ENCODE measurements around the gene XYLT1. TPM values are rescaled to one million over a fixed set of nuclear protein-coding genes. Genes with fewer than 3 reads are reported as not detected.

The XYLT1 gene
- total and polyA plus RNA-seq, 5 donors = 2.5 to 37.8 (median 11.7) TPM

DNA sequence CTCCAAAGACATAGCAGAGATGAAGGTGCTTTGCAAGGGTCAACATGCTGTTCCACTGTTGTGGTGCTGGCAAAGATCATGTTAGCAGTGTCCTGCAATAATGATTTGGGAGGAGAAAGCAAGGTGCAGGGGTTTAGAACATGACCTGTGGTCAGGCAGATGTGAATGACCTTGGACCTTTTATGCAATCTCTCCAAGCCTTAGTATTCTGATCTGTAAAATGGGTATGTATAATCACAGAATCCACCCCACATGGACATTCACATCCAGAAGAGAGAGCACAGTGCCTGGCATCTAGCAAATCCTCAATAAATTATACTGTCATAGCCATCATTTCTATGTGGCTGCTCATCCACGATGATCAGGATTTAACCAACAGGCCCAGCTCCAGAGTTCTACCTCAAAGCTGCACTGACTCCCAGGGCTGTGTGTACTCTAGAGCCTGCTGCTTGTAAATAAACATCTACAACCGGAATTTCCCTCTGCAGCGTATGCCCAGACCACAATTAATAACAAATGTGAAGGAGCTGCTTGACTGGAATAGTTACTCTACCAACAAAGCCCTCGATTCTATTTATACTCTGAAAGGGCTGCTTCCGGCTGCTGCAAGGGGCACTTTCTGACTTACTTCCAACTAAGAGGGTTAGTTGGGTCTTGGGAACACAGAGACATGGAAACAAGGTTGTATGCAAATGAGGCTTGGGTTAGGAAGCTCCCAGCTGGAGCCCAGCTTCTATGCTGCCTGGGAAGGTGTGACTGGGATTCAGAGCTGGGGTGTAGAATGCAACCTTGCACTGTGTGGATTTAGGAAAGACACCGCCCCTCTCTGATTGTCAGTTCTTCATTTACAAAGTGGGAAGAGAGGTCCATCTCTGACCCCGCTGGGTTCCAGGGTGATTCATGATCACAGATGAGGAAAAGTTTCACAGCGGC, 265.2 kb downstream of the XYLT1 start:
- H3K27me3 ChIP-seq (ENCODE audit: control insufficient read depth, insufficient read depth) = no peaks in the 10 kb centered on the region
- H3K4me3 ChIP-seq (ENCODE audit: low read length) = no peak overlapping the region
- no peak for DNase-seq
- no peak for ATAC-seq
- no peaks in the 10 kb centered on the region for H3K9me3 ChIP-seq (ENCODE audit: control insufficient read depth, low read length)
- H3K4me1 ChIP-seq (ENCODE audit: control insufficient read depth, insufficient read depth, low read length) = no peaks in the 10 kb centered on the region
- intact Hi-C loops (cut with DNase I) = no loop called here
- no peak overlapping the region for H3K27ac ChIP-seq (ENCODE audit: low read length)
- 62% methylated on average over 8 of the region's 8 CpGs for WGBS

DNA sequence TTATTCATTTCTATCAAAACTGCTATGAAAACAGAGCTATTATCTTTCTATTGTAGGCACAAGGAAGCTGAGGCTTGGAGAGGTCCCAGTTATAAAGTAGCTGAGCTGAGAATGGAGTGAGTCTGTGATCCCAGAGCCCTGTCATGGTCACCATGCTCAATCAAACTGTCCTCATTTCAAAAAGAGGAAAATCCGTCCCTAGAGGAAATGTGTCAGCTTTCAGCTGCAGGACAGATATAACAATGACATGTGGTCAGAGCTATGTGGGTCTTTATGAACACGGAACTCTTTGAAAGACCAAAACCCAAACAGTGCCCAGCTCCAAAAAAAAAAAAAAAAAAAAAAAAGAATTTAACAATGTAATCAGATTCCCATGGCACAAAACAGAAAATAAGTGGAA, 266.1 kb downstream of the XYLT1 start:
- no peak overlapping the region for H3K4me3 ChIP-seq (ENCODE audit: low read length)
- no peaks in the 10 kb centered on the region for H3K9me3 ChIP-seq (ENCODE audit: control insufficient read depth, low read length)
- no peak for ATAC-seq
- 33% methylated on average over 2 of the region's 2 CpGs for WGBS
- no peak overlapping the region for H3K27ac ChIP-seq (ENCODE audit: low read length)
- intact Hi-C loops (cut with DNase I) = no loop called here
- no peaks in the 10 kb centered on the region for H3K4me1 ChIP-seq (ENCODE audit: control insufficient read depth, insufficient read depth, low read length)
- DNase-seq = no peak
- no peaks in the 10 kb centered on the region for H3K27me3 ChIP-seq (ENCODE audit: control insufficient read depth, insufficient read depth)

DNA sequence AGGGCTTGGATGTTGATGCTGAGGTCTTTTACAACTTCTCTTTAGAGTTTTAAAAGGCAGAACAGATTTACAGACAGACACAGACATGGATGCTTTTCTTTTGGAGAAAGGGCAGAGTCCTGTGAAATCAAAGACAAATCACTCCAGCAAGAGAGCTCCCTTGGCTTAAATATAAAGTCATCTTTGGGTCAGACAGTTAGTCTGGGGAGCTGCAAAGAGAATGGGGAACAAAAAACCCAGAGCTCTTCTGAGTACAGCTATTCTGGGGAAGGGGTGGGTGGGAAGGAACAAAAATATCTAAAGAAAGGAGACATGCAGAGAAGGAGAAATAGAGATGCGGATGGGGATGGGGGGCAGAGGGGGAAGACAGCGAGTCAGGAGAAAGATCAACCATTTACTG, 266.6 kb downstream of the XYLT1 start:
- intact Hi-C loops (cut with DNase I) = no loop called here
- Histone ChIP-seq H3K4me3 (ENCODE audit: low read length) (no peak overlapping the region), H3K27me3 (ENCODE audit: control insufficient read depth, insufficient read depth) (no peaks in the 10 kb centered on the region), H3K4me1 (ENCODE audit: control insufficient read depth, insufficient read depth, low read length) (no peaks in the 10 kb centered on the region), H3K27ac (ENCODE audit: low read length) (no peak overlapping the region), H3K9me3 (ENCODE audit: control insufficient read depth, low read length) (no peaks in the 10 kb centered on the region)
- DNase-seq (no peak), ATAC-seq (no peak)
- WGBS = 84% methylated on average over 2 of the region's 2 CpGs

DNA sequence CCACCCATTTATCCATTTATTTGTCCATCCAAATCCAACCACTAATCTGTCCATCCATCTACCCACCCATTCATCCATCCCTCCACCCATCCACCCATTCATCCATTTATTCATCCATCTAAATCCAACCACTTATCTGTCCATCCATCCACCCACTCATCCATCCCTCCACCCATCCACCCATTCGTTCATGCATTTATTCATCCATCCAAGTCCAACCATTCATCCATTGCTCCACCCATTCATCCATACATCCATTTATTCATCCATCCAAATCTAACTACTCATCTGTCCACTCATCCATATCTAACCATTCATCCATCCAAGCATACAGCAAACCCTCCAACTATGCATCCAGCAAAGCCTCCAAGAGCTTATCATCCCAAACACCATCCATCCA, 267.3 kb downstream of the XYLT1 start:
- H3K27me3 ChIP-seq (ENCODE audit: control insufficient read depth, insufficient read depth) = no peaks in the 10 kb centered on the region
- ATAC-seq = no peak
- no peak overlapping the region for H3K4me3 ChIP-seq (ENCODE audit: low read length)
- H3K9me3 ChIP-seq (ENCODE audit: control insufficient read depth, low read length) = no peaks in the 10 kb centered on the region
- intact Hi-C loops (cut with DNase I) = no loop called here
- no peak for DNase-seq
- no peak overlapping the region for H3K27ac ChIP-seq (ENCODE audit: low read length)
- WGBS = 83% methylated on average over 1 of the region's 1 CpG
- H3K4me1 ChIP-seq (ENCODE audit: control insufficient read depth, insufficient read depth, low read length) = no peaks in the 10 kb centered on the region

DNA sequence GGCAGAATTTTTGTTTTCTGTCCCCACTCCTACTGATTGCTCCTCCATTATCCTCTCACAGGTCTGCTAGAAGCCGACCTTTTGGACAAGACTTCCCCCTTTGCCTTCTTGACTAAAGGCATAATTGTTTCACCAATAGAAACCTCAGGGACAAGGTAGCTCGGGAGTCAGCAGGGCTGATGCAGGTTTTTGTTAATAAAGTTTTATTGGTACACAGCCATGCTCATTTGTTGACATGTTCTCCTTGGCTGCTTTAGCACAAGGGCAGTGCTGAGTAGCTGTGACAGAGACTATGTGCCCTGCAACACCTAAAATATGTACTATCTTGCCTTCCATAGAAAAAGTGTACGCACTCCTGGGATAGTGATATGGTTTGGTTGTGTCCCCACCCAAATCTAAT, 271.6 kb downstream of the XYLT1 start:
- intact Hi-C loops (cut with DNase I) = no loop called here
- no peak for DNase-seq
- no peaks in the 10 kb centered on the region for H3K4me1 ChIP-seq (ENCODE audit: control insufficient read depth, insufficient read depth, low read length)

DNA sequence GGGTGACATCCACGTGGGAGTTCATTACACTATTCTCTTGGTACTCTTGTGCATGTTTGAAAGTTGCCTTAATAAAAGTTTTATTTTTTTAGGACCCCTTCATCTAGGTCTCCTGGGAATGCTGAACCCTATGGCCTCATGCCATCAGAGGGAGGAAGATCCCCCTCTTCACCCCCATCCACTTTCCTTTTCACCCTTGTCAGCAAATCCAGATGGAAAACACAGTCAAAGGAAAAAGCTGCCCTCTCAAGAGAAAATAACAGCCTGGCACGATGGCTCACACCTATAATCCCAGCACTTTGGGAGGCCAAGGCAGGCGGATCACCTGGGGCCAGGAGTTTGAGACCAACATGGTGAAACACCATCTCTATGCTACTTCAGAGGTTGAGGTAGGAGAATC, 274.2 kb downstream of the XYLT1 start:
- Histone ChIP-seq H3K9me3 (ENCODE audit: control insufficient read depth, low read length) (no peaks in the 10 kb centered on the region), H3K4me3 (ENCODE audit: low read length) (no peak overlapping the region), H3K27ac (ENCODE audit: low read length) (no peak overlapping the region), H3K4me1 (ENCODE audit: control insufficient read depth, insufficient read depth, low read length) (no peaks in the 10 kb centered on the region), H3K27me3 (ENCODE audit: control insufficient read depth, insufficient read depth) (no peaks in the 10 kb centered on the region)
- intact Hi-C loops (cut with DNase I) = no loop called here
- 75% methylated on average over 3 of the region's 3 CpGs for WGBS
- DNase-seq (no peak), ATAC-seq (no peak)

More for the DNA sequence above, 271.6 kb downstream of the XYLT1 start:
- H3K4me3 ChIP-seq (ENCODE audit: low read length) = no peak overlapping the region
- no peaks in the 10 kb centered on the region for H3K27me3 ChIP-seq (ENCODE audit: control insufficient read depth, insufficient read depth)
- H3K9me3 ChIP-seq (ENCODE audit: control insufficient read depth, low read length) = no peaks in the 10 kb centered on the region
- no peak for ATAC-seq
- H3K27ac ChIP-seq (ENCODE audit: low read length) = no peak overlapping the region
- 98% methylated on average over 3 of the region's 3 CpGs for WGBS

DNA sequence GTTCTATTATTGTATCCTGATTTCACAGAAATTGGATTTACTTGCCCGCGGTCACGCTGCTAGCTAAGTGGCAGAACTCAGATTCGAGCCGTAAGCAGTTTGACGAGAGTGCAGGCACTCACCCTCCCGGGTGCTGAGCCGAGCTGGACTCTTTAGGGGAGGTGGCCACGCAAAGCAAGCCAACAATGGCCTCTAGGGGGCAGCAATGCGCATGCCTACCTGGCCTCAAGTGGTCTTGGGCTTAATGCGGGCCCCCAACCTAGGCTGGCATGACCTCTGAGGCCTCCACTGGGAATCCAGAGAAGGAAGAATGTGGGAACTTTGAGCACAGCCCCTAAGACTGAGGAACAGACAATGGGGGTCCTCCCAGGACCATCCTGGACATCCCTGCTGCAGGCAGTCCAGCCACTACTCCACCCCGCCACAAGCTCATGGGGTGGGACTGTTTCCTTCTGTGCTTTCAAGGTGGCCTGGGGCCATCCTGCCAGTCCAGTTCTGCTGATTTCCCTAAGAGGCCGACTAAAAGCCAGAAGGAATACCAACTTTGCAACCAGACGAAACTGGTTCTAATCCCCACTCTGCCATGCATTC, 276.5 kb downstream of the XYLT1 start:
- WGBS = 50% methylated on average over 14 of the region's 14 CpGs
- Histone ChIP-seq H3K4me3 (ENCODE audit: low read length) (no peak overlapping the region), H3K4me1 (ENCODE audit: control insufficient read depth, insufficient read depth, low read length) (no peaks in the 10 kb centered on the region), H3K27ac (ENCODE audit: low read length) (no peak overlapping the region), H3K9me3 (ENCODE audit: control insufficient read depth, low read length) (no peaks in the 10 kb centered on the region), H3K27me3 (ENCODE audit: control insufficient read depth, insufficient read depth) (no peaks in the 10 kb centered on the region)
- ATAC-seq = peak; percentile 57 to 72
- peak; percentile 61 to 85 (median 79) for DNase-seq
- intact Hi-C loops (cut with DNase I) = no loop called here

DNA sequence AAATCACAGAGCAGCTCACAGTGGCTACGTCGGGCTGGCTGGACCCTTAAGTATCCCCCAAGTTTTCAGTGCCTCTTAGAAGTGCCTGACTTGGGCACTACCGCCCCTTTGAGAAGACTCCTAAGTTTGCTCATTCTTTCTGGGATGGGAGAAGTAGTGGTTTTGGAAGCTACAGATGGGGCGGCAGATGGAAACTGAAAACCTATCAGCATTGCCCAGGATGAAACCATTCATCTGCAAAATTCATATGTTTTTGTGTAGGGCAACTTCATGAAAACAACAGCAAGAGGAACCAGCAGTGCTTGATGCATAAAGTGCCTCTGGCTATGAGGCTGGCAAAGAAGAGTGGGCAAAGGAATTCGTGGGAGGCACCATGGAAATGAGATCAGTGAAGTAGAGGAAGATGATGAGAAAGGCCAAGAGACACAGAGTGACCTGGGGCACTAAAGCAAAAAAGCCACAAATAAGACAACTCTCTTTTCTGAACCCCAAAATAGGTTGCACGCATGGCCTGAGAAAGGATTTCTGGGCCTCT, 277.1 kb downstream of the XYLT1 start:
- Histone ChIP-seq H3K27ac (ENCODE audit: low read length) (no peak overlapping the region), H3K4me1 (ENCODE audit: control insufficient read depth, insufficient read depth, low read length) (no peaks in the 10 kb centered on the region), H3K27me3 (ENCODE audit: control insufficient read depth, insufficient read depth) (no peaks in the 10 kb centered on the region), H3K9me3 (ENCODE audit: control insufficient read depth, low read length) (no peaks in the 10 kb centered on the region), H3K4me3 (ENCODE audit: low read length) (no peak overlapping the region)
- ATAC-seq (no peak), DNase-seq (no peak)
- 84% methylated on average over 6 of the region's 6 CpGs for WGBS
- intact Hi-C loops (cut with DNase I) = no loop called here

DNA sequence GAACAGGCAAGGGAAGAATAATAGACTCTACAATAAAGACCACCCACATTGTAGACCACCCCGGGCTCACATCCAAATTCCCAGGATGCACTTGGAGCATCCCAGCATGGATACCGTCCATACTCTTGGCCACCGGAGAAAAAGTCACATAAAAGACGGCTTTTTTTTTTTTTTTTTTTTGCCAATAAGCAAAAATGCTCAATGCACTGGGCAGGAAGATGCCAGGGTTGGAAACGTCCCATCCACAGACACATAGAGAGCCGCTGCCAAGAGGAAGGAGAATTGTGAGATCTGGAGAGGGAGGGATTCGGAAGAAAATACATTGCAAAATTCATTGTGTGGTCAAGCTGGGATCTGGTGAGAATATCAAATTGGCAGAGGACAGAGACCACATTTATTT, 286.7 kb downstream of the XYLT1 start:
- Histone ChIP-seq H3K27ac (ENCODE audit: low read length) (no peak overlapping the region), H3K9me3 (ENCODE audit: control insufficient read depth, low read length) (no peaks in the 10 kb centered on the region), H3K4me1 (ENCODE audit: control insufficient read depth, insufficient read depth, low read length) (no peaks in the 10 kb centered on the region), H3K4me3 (ENCODE audit: low read length) (no peak overlapping the region), H3K27me3 (ENCODE audit: control insufficient read depth, insufficient read depth) (no peaks in the 10 kb centered on the region)
- WGBS = 83% methylated on average over 7 of the region's 7 CpGs
- ATAC-seq (no peak), DNase-seq (no peak)
- intact Hi-C loops (cut with DNase I) = no loop called here

DNA sequence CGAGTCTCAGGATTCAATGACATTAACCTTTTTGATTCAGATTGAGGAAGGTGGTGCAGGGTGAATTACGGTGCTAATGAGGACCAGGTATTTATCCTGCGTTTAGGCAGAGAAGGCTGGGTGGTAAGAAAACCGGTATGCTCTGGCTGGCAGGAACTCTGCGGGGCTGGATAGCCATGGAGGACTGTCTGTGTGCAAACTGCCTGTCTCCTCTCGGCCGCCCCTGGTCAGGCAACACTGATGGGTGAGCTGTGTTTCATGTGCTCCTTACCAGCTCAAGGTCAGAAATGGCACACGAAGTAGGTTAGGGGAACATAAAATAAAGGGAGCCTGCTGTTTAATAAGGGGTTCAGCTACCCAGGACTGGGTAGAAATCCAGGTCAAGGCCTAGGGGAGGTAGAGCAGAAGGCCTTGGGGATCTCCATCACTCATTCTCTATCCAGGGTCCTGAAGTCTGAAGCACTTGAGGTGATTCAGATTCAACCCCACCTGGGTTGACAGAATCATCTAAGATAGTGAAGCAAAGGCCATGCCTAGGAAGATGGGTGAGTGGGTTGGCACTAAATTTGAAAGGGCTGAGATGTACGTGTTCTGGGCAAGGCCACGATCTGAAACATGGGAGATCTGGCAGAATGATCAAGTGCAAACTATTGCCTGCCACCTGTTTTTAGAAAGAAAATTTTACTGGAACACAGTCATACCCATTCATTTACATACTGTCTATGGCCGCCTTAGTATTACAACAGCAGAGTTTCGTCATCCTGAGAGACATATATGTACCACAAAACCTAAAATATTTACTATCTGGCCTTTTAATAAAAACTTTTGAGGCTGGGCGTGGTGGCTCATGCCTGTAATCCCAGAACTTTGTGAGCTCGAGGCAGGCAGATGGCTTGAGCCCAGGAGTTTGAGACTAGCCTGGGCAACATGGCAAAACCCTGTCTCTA, 292.5 kb downstream of the XYLT1 start:
- no peak for ATAC-seq
- DNase-seq = no peak
- Histone ChIP-seq H3K4me3 (ENCODE audit: low read length) (no peak overlapping the region), H3K4me1 (ENCODE audit: control insufficient read depth, insufficient read depth, low read length) (no peaks in the 10 kb centered on the region), H3K27ac (ENCODE audit: low read length) (no peak overlapping the region), H3K9me3 (ENCODE audit: control insufficient read depth, low read length) (no peaks in the 10 kb centered on the region), H3K27me3 (ENCODE audit: control insufficient read depth, insufficient read depth) (no peaks in the 10 kb centered on the region)
- 84% methylated on average over 14 of the region's 14 CpGs for WGBS
- intact Hi-C loops (cut with DNase I) = no loop called here
